ENCODE results near the gene ADAMTSL3. TPM values are rescaled to one million over a fixed set of nuclear protein-coding genes. Genes with fewer than 3 reads are reported as not detected.

ADAMTSL3 gene
- total and polyA plus RNA-seq, 7 donors, result 0.60 to 40.7 (median 32.6) TPM; not detected in 1

DNA sequence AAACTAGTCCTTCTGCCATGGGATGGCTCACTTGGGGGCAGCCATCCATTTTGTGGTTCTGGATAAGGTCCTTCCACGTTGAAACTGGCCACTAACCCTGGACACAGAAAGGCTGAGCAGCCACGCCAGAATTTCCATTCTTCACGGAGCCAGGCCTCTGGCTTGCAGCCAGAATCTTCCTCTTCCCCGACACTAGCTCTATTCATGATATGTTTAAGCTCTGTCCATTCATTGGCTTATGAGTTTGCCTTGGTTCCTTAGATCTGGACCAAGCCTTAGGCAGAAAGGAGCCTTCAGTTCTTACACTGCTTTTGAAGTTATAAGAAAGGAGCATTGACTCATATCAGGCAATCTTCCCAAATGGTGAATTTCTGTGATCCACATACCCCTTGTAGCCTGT lies 293.2 kb downstream of the ADAMTSL3 start:
- 53 to 74% methylated on average over 4 of the region's 4 CpGs for WGBS, 2 donors
- no peaks in the 10 kb centered on the region for H3K9me3 ChIP-seq
- H3K4me3 ChIP-seq, result no peak overlapping the region
- no peak for DNase-seq
- TF ChIP-seq POLR2AphosphoS5 (IDR thresholded peaks at IDR 0.05), result no peak
- TF ChIP-seq POLR2A (IDR thresholded peaks at IDR 0.05), result no peak
- no peak for TF ChIP-seq EP300 (IDR thresholded peaks at IDR 0.05)
- TF ChIP-seq, protein P1, sequence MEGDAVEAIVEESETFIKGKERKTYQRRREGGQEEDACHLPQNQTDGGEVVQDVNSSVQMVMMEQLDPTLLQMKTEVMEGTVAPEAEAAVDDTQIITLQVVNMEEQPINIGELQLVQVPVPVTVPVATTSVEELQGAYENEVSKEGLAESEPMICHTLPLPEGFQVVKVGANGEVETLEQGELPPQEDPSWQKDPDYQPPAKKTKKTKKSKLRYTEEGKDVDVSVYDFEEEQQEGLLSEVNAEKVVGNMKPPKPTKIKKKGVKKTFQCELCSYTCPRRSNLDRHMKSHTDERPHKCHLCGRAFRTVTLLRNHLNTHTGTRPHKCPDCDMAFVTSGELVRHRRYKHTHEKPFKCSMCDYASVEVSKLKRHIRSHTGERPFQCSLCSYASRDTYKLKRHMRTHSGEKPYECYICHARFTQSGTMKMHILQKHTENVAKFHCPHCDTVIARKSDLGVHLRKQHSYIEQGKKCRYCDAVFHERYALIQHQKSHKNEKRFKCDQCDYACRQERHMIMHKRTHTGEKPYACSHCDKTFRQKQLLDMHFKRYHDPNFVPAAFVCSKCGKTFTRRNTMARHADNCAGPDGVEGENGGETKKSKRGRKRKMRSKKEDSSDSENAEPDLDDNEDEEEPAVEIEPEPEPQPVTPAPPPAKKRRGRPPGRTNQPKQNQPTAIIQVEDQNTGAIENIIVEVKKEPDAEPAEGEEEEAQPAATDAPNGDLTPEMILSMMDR (IDR thresholded peaks at IDR 0.05), result no peak
- H3K36me3 ChIP-seq, result peaks cover 5 to 58% (median 6%) of the 10 kb centered on the region in 4 donors
- intact Hi-C loops (cut with DNase I), result no loop called here
- no peaks in the 10 kb centered on the region for H3K27me3 ChIP-seq
- H3K4me1 ChIP-seq, result no peaks in the 10 kb centered on the region
- H3K27ac ChIP-seq, result no peak overlapping the region

DNA sequence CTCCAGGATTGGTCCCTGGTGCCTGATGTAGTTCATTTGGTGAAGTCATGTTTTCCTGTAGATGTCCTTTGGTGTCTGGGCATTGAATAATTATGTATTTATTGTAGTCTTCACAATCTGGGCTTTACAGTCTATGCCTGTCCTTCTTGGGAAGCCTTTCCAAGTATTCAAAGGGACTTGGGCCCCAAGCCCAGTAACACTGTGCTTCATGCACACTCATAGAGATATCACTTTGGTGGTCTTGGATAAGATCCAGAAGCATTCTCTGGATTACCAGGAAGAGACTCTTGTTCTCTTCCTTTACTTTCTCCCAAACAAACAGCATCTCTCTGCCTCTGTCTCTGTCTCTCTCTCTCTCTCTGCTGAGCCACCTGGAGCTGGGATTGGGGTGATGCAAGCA lies 300.6 kb downstream of the ADAMTSL3 start:
- Histone ChIP-seq H3K9me3 (no peaks in the 10 kb centered on the region), H3K27me3 (no peaks in the 10 kb centered on the region), H3K4me3 (no peak overlapping the region), H3K36me3 (peaks cover 0 to 11% (median 2%) of the 10 kb centered on the region in 4 donors), H3K4me1 (peaks cover 0 to 21% (median 9%) of the 10 kb centered on the region in 4 donors), H3K27ac (peak overlapping the region in 1 of 4 donors; percentile 59)
- DNase-seq, result no peak
- TF ChIP-seq, protein P1 (IDR thresholded peaks at IDR 0.05), result no peak
- TF ChIP-seq POLR2AphosphoS5 (IDR thresholded peaks at IDR 0.05) (no peak), EP300 (IDR thresholded peaks at IDR 0.05) (no peak), POLR2A (IDR thresholded peaks at IDR 0.05) (no peak)
- intact Hi-C loops (cut with DNase I), result no loop called here

DNA sequence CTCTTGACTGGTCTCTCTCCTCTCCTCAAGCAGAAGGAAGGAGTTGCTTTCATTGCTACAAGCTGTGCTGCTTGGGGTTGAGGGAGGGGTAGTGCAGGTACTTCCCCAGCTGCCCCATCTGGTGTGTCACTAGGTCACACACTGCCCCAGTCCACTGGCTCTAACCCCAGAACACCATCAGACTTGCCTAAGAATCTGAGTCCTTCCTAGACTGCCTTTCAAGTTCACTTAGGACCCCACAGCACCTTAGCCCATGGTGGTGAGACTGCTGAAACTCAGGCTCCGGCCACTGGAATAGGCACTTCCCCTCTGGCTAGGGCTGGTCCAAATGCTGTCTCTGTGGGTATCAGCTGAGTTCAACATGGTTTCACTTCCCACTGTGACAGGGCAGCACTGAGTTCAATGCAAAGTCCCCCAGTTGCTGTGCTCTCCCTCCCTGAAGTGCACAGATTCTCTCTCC lies 301.9 kb downstream of the ADAMTSL3 start:
- WGBS, 2 donors, result 82 to 92% methylated on average over 1 of the region's 1 CpG
- Histone ChIP-seq H3K4me3 (no peak overlapping the region), H3K27me3 (no peaks in the 10 kb centered on the region), H3K4me1 (peaks cover 0 to 32% (median 21%) of the 10 kb centered on the region in 4 donors), H3K9me3 (no peaks in the 10 kb centered on the region), H3K27ac (peak overlapping the region in 3 of 4 donors; percentile 17 to 59 (median 58)), H3K36me3 (peaks cover 0 to 9% (median 2%) of the 10 kb centered on the region in 4 donors)
- intact Hi-C loops (cut with DNase I), result no loop called here
- TF ChIP-seq EP300 (IDR thresholded peaks at IDR 0.05) (no peak), POLR2A (IDR thresholded peaks at IDR 0.05) (no peak), POLR2AphosphoS5 (IDR thresholded peaks at IDR 0.05) (no peak)
- TF ChIP-seq, protein P1 (IDR thresholded peaks at IDR 0.05), result no peak
- DNase-seq, result no peak

DNA sequence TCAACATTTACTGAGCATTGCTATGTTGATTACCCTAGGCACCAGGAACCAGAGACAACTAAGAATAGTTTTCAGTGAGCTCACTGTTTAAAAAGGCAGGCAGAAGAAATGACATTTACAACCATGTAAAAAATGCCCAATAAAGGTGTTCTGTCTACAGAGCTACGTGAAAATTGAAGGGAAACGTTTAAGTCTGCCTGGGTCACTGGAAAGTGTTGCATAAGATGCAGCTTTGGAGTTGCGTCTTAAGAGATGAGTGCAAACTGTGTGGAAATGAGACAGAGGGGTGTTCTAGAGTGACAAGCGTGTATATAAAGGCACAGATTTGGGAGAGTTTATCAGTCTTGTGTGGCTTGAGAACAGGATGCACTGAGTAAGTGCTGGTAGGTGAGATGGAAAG lies 303.0 kb downstream of the ADAMTSL3 start:
- H3K4me3 ChIP-seq, result no peak overlapping the region
- no peaks in the 10 kb centered on the region for H3K9me3 ChIP-seq
- DNase-seq, result no peak
- intact Hi-C loops (cut with DNase I), result no loop called here
- no peak for TF ChIP-seq POLR2A (IDR thresholded peaks at IDR 0.05)
- TF ChIP-seq, protein P1 (IDR thresholded peaks at IDR 0.05), result no peak
- TF ChIP-seq EP300 (IDR thresholded peaks at IDR 0.05), result peak in 2 of 4 donors; percentile 54 to 83
- TF ChIP-seq POLR2AphosphoS5 (IDR thresholded peaks at IDR 0.05), result peak; percentile 27 to 48 (median 32)
- H3K4me1 ChIP-seq, result peaks cover 0 to 32% (median 22%) of the 10 kb centered on the region in 4 donors
- 48 to 66% methylated on average over 4 of the region's 4 CpGs for WGBS, 2 donors
- H3K27me3 ChIP-seq, result no peaks in the 10 kb centered on the region
- H3K36me3 ChIP-seq, result peaks cover 0 to 9% (median 2%) of the 10 kb centered on the region in 4 donors
- peak overlapping the region in 3 of 4 donors; percentile 17 to 59 (median 58) for H3K27ac ChIP-seq

DNA sequence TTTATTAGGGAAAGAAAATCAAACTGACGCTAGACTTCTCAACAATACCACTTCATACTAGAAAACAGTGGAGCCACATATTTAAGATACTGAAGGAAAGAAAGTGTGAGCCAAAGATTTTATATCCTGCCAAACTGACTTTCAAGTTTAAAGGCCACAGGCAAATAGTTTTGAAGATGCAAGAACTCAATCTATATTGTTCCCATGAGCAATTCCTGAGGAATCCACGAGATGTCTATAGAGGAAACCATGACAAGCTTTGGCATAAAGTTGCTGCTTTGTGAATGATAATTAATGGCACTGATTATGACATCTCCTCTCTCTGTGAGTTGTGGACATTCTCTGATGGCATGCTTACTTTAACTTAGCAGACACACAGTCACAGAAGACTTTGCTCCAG lies 305.6 kb downstream of the ADAMTSL3 start:
- no peaks in the 10 kb centered on the region for H3K9me3 ChIP-seq

More for the DNA sequence above, 305.6 kb downstream of the ADAMTSL3 start:
- H3K4me1 ChIP-seq, result peaks cover 0 to 28% (median 21%) of the 10 kb centered on the region in 4 donors
- H3K4me3 ChIP-seq, result no peak overlapping the region
- no peaks in the 10 kb centered on the region for H3K27me3 ChIP-seq
- peaks cover 0 to 9% (median 0%) of the 10 kb centered on the region in 4 donors for H3K36me3 ChIP-seq
- intact Hi-C loops (cut with DNase I), result no loop called here
- no peak for DNase-seq
- WGBS, 2 donors, result 64 to 88% methylated on average over 2 of the region's 2 CpGs
- TF ChIP-seq POLR2AphosphoS5 (IDR thresholded peaks at IDR 0.05) (no peak), EP300 (IDR thresholded peaks at IDR 0.05) (no peak), POLR2A (IDR thresholded peaks at IDR 0.05) (no peak)
- TF ChIP-seq, protein P1 (IDR thresholded peaks at IDR 0.05), result no peak
- H3K27ac ChIP-seq, result peak overlapping the region in 3 of 4 donors; percentile 55 to 69 (median 60)

All from sigmoid colon (tissue), 7 donors.